HG02973 (cell line): ENCODE data around the gene RAB27A.

Experiments used
- ATAC-seq: cut with Tn5 transposase; IDR thresholded peaks from one replicate; pipeline ENCODE4 v1.9.1; 2021; ENCODE audit warnings: moderate library complexity; ENCODE audit not compliant: unreplicated experiment

Gene RAB27A

GRCh38 chr15:55230051-55230670, 59.5 kb downstream of the RAB27A start:
- no peak for ATAC-seq

- ATAC-seq: no peak
Measured at GRCh38 chr15:55226127-55226526, 63.5 kb downstream of the RAB27A start.

GRCh38 chr15:55224892-55225291, 64.7 kb downstream of the RAB27A start:
- ATAC-seq: no peak

- peak; percentile 47 for ATAC-seq
Measured at GRCh38 chr15:55222588-55222987, 67.0 kb downstream of the RAB27A start.

- peak; percentile 52 for ATAC-seq
Measured at GRCh38 chr15:55221090-55222011, 68.3 kb downstream of the RAB27A start.

GRCh38 chr15:55220606-55221005, 69.0 kb downstream of the RAB27A start:
- no peak for ATAC-seq

DNA sequence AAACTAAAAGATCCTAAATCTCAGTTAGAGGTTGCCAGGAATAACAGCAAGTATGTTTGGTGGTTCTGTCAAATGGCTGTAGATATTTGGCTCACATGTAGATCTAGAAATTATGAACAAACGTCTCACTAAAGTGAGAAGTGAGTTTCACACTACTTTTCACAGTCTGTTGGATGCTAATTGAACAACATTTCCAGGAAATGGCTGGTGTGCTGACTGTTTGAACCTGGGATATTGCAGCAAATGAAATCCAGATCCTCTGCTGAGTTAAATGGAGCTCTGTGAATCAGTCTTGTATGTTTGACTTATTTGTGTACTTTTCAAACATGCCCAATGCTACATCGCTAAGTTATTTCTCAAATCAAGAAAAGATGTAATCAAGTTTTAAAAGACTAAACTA, 71.6 kb downstream of the RAB27A start:
- no peak for ATAC-seq

DNA sequence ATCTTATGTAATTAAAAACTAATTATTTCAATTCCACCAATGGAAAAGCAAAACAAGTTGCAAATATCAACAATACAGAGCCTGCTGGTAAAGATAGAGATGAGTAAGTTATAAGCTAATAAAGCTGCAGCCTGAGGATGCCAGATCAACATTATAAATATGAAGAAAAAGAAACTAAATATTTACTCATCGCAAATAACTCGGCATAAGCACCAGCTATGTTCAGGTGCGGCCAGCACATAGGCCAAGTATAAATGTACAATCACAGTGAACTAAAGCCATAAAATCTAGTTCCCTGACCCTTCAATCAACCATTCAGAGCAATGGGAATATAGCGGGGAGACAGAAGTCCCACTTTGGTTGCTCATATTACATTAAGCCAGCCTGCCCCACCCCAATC, 85.1 kb downstream of the RAB27A start:
- no peak for ATAC-seq

DNA sequence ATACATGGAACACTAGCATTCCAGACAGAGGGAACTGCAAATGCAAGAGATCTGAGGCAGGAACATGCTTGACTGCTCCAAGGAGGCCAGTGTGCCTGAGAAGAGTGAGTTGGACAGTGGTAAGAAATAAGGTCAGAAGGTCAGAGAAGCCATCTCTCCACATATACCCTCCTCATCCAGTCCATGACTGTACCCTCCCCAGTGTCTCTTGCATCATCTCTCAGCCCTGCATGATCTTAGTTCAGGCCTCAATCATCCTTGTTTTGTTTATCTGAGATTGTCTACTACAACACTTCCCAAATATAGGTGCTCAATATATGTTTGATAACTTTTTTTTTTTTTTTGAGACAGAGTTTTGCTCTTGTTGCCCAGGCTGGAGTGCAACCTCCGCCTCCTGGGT, 87.4 kb downstream of the RAB27A start:
- ATAC-seq: no peak

- no peak for ATAC-seq
Measured at GRCh38 chr15:55198706-55199105, 90.9 kb downstream of the RAB27A start.

GRCh38 chr15:55197719-55198118, 91.9 kb downstream of the RAB27A start:
- ATAC-seq: no peak

- ATAC-seq: no peak
Measured at GRCh38 chr15:55197362-55197705, 92.3 kb downstream of the RAB27A start.

DNA sequence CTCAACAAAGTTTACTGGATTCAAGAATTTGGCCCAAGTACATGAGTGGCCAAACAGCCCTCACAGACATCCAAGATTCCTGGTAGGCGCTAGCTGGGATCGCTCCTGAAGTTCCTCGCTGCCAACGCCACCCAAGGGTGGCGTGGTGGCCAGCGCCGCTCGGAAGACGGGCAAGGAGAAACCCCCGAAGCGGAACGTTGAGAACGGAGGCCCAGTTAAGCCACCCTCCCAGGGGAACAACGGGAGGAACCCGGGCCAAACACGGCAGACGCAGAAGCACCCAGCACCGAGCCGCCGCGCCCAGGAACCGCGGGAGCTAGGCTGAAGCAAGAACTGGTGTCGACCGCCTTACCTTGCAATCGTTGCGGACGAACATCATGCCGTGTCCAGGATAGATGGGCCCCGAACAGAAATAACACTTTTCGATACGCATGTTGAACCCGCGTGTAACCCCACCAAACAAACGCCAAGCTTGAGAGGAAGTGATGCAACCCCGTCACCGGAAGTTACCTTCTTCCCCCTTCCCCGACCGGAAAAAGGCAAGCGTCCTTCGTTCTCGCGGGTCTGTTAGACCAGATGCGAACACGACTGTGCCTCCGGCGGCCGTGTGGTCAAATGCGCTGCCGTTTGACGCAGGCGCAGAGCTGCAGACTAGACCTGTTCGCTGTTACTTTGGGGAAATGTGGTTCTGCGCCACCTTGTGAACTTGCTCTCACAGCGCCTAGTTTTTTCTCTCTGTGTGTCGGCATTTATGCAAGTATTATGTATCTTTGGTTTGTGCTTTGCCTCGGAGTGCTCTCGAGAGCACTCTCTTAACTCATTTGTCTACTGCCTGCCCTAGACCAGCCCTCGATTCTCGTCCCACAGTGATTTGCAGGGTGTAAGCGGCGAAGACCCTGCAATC, 92.9 kb downstream of the RAB27A start, which contains the start of gene RSL24D1:
TSS of gene RSL24D1 (minus strand) at position 484 of the 904 bp plus-strand sequence. CDS start at position 433, 51 bp downstream.
- ATAC-seq: peak; percentile 95

DNA sequence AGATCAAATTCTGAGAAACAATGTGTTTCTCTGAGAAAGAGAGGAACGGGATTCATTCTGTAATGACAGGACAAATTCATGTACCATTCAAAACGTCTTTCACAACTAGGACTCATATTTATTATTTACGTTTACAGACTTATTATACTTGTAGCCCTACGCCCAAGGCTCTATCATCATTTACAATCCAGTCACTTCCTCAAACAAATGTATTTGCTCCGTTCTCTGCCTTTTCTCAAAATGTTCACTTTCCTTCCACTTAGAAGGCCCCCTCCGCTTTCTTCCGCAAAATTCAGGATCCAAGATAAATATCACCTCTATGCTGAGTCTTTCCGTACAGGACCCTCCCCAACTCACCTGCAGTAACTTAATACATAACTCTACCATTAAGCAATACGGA, 93.6 kb downstream of the RAB27A start:
- ATAC-seq: no peak

DNA sequence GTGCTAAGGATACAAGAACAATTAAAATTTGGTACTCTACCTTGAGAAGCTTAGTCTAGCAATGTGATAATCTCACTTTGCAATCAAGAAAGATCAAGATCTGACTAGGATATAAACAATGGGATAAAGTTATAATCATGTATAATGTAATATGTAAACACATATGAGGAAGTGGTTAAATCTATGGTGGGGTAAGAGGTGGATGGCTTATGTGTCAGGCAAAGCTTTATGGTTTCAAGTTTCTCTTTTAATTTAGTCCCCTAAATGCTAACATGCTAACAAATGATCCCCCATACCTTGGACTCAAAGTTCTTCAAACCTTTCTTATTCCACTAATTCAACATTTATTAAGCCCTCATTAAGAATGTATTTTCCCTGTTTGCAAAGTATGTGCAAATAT, 95.4 kb downstream of the RAB27A start:
- ATAC-seq: no peak

- no peak for ATAC-seq
Measured at GRCh38 chr15:55186331-55186730, 103.3 kb downstream of the RAB27A start.

- ATAC-seq: no peak
Measured at GRCh38 chr15:55183679-55184078, 105.9 kb downstream of the RAB27A start.

GRCh38 chr15:55179141-55179540, 110.5 kb downstream of the RAB27A start:
- ATAC-seq: no peak

- ATAC-seq: no peak
Measured at GRCh38 chr15:55170361-55170760, 119.3 kb downstream of the RAB27A start.

- peak; percentile 85 for ATAC-seq
Measured at GRCh38 chr15:55168350-55168974, 121.2 kb downstream of the RAB27A start.

DNA sequence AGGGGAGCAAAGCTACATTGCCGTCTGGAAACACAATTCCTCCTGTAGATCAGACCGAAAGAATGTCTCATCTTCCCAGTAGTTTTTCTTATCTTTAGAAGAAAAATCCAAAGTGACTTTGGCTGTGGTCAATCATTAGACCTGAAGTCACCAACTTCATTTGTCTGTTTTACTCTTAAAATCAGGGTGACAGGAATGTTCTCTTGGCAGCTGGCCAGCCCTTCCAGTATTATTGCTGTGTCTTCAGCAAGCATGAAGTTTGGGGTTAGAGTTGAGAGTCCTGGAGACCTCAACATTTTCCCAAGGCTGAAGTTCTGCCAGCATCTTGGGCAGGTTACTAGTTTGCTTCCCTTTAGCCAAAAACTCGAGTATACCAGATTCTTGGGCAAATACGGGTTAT, 125.3 kb downstream of the RAB27A start:
- no peak for ATAC-seq
